DMS153 (cell line): ENCODE results near the gene STIMATE.

Source experiments
- DNase-seq: peaks from one replicate; lab custom pipeline; 2025; lab: John Stamatoyannopoulos, UW

The STIMATE gene

GRCh38 chr3:52865994-52866393, 31.4 kb downstream of the STIMATE start:
- no peak for DNase-seq

GRCh38 chr3:52860424-52860768, 37.0 kb downstream of the STIMATE start:
- DNase-seq, result no peak

- no peak for DNase-seq
Observed at GRCh38 chr3:52859686-52860423, 37.5 kb downstream of the STIMATE start.

GRCh38 chr3:52857864-52858263, 39.5 kb downstream of the STIMATE start:
- DNase-seq, result no peak

- no peak for DNase-seq
Observed at GRCh38 chr3:52857133-52857532, 40.2 kb downstream of the STIMATE start.

- DNase-seq, result no peak
Observed at GRCh38 chr3:52856666-52857065, 40.7 kb downstream of the STIMATE start.

GRCh38 chr3:52854013-52854412, 43.3 kb downstream of the STIMATE start:
- no peak for DNase-seq

- DNase-seq, result no peak
Observed at GRCh38 chr3:52852419-52852818, 44.9 kb downstream of the STIMATE start.

- DNase-seq, result no peak
Observed at GRCh38 chr3:52851348-52851747, 46.0 kb downstream of the STIMATE start.

- DNase-seq, result no peak
Observed at GRCh38 chr3:52849656-52850055, 47.7 kb downstream of the STIMATE start.

GRCh38 chr3:52848617-52849016, 48.7 kb downstream of the STIMATE start:
- DNase-seq, result no peak

GRCh38 chr3:52847726-52848125, 49.6 kb downstream of the STIMATE start:
- DNase-seq, result no peak

GRCh38 chr3:52847241-52847640, 50.1 kb downstream of the STIMATE start:
- no peak for DNase-seq

- DNase-seq, result no peak
Observed at GRCh38 chr3:52846432-52846965, 50.8 kb downstream of the STIMATE start.

- no peak for DNase-seq
Observed at GRCh38 chr3:52845691-52846431, 51.5 kb downstream of the STIMATE start.

- DNase-seq, result no peak
Observed at GRCh38 chr3:52845157-52845556, 52.2 kb downstream of the STIMATE start.

- no peak for DNase-seq
Observed at GRCh38 chr3:52844290-52844975, 52.9 kb downstream of the STIMATE start.

- no peak for DNase-seq
Observed at GRCh38 chr3:52843881-52844280, 53.5 kb downstream of the STIMATE start.

- no peak for DNase-seq
Observed at GRCh38 chr3:52843108-52843865, 54.1 kb downstream of the STIMATE start.

- no peak for DNase-seq
Observed at GRCh38 chr3:52842424-52842823, 54.9 kb downstream of the STIMATE start.

GRCh38 chr3:52841981-52842340, 55.4 kb downstream of the STIMATE start:
- DNase-seq, result no peak
